ENCODE measurements around the gene PA2G4.
"Not testable (repeated sequence)": the region's sequence is repeated elsewhere in the genome, so short reads cannot be mapped to it uniquely, and the experiment has no call there.

GRCh38 chr12:56156464-56157200 is 52.3 kb downstream of the PA2G4 start:
- not testable (repeated sequence) for TF ChIP-seq CTCF (IDR thresholded peaks at IDR 0.05); POLR2A (IDR thresholded peaks at IDR 0.05; ENCODE audit: low read depth); EP300 (IDR thresholded peaks at IDR 0.05); POLR2AphosphoS5 (IDR thresholded peaks at IDR 0.05)
